ENCODE measurements around the gene GTSE1. TPM values are rescaled to one million over a fixed set of nuclear protein-coding genes. Genes with fewer than 3 reads are reported as not detected.

GTSE1 gene
- total and polyA plus RNA-seq, 4 donors: 0.55 to 1.5 (median 0.91) TPM

DNA sequence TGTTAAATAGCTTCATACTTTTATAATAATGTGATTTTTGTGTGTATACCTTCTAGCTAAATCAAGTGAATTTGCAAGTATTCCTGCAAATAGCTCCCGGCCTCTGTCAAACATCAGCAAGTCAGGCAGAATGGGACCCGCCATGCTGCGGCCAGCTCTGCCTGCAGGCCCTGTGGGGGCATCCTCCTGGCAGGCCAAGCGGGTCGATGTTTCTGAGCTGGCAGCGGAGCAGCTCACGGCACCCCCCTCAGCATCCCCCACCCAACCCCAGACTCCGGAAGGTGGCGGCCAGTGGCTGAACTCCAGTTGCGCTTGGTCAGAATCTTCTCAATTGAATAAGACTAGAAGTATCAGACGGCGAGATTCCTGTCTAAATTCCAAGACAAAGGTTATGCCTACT lies 19.3 kb downstream of the GTSE1 start:
- Histone ChIP-seq H3K36me3 (ENCODE audit: control insufficient read depth in 1 of 2, insufficient read depth in 2 of 2, low read length in 1 of 2) (no peaks in the 10 kb centered on the region), H3K27me3 (ENCODE audit: control insufficient read depth in 1 of 2, insufficient read depth in 2 of 2, low read length in 1 of 2) (no peaks in the 10 kb centered on the region), H3K4me1 (ENCODE audit: control insufficient read depth in 1 of 2, insufficient read depth in 2 of 2, low read length in 2 of 2) (no peaks in the 10 kb centered on the region), H3K27ac (ENCODE audit: low read depth in 1 of 2, low read length in 2 of 2) (no peak overlapping the region), H3K4me3 (ENCODE audit: low read length in 2 of 2) (no peak overlapping the region), H3K9me3 (ENCODE audit: control insufficient read depth, low read length) (no peaks in the 10 kb centered on the region)
- intact Hi-C loops (cut with DNase I): loop anchor here (2.0 to 5.0 kb wide), 2 partner anchors 193 to 314 kb away; no protein-coding TSS in a partner anchor
- 92 to 96% methylated on average over 12 of the region's 12 CpGs for WGBS, 2 donors
- ATAC-seq (ENCODE audit: low FRiP score) (no peak), DNase-seq (peak; percentile 42 to 55)

DNA sequence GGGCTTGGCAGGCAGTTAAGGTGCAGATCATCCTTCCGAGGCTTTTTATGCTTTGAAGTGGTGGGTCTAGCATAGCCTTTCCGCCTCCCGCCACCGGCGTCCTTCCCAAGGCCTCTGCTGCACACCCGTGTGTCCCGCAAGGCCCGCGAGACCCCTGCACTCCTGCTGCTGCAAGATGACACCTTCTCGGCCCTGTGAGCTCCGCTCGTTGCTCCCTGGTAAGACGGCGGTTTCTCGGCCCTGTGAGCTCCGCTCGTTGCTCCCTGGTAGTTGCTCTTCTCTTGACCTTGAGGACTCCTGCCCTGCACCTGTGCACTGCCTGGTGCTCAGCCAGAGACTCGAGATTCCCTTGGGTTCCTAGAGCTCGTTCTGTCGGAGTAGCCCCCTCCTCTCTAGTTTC lies 21.0 kb downstream of the GTSE1 start:
- no peak for ATAC-seq (ENCODE audit: low FRiP score)
- H3K27me3 ChIP-seq (ENCODE audit: control insufficient read depth in 1 of 2, insufficient read depth in 2 of 2, low read length in 1 of 2): no peaks in the 10 kb centered on the region
- no peaks in the 10 kb centered on the region for H3K9me3 ChIP-seq (ENCODE audit: control insufficient read depth, low read length)
- peak in 1 of 2 donors; percentile 63 for DNase-seq
- H3K36me3 ChIP-seq (ENCODE audit: control insufficient read depth in 1 of 2, insufficient read depth in 2 of 2, low read length in 1 of 2): no peaks in the 10 kb centered on the region
- H3K4me1 ChIP-seq (ENCODE audit: control insufficient read depth in 1 of 2, insufficient read depth in 2 of 2, low read length in 2 of 2): no peaks in the 10 kb centered on the region
- intact Hi-C loops (cut with DNase I): loop anchor here in 1 of 2 donors (5.0 kb wide), 1 partner anchor 315 kb away; no protein-coding TSS in a partner anchor
- 90 to 95% methylated on average over 20 of the region's 20 CpGs for WGBS, 2 donors
- H3K4me3 ChIP-seq (ENCODE audit: low read length in 2 of 2): no peak overlapping the region
- no peak overlapping the region for H3K27ac ChIP-seq (ENCODE audit: low read depth in 1 of 2, low read length in 2 of 2)

GRCh38 chr22:46318576-46318975 lies 21.9 kb downstream of the GTSE1 start:
- H3K4me1 ChIP-seq (ENCODE audit: control insufficient read depth in 1 of 2, insufficient read depth in 2 of 2, low read length in 2 of 2): no peaks in the 10 kb centered on the region
- intact Hi-C loops (cut with DNase I): loop anchor here in 1 of 2 donors (5.0 kb wide), 1 partner anchor 316 kb away; no protein-coding TSS in a partner anchor

DNA sequence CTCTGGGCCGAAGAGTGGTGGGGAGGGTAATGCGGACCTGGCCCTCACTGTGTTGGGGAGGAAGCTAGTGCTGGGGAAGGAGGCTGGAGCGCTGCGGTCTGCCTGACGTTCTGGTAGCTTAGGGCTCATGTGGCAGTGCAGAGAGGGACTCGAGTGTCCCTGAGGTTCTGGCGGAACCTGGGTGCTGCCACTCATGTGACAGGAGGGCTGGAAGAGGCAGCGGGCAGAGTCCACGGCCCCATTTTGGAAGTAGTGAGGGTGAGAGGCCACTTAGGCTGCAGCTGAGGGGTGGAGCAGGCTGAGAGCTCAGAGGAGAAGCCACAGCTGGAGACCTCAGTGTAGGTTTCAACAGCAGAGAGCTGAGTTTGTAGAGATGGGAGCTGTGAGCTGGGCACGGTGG lies 22.6 kb downstream of the GTSE1 start:
- Histone ChIP-seq H3K9me3 (ENCODE audit: control insufficient read depth, low read length) (no peaks in the 10 kb centered on the region), H3K36me3 (ENCODE audit: control insufficient read depth in 1 of 2, insufficient read depth in 2 of 2, low read length in 1 of 2) (no peaks in the 10 kb centered on the region), H3K27me3 (ENCODE audit: control insufficient read depth in 1 of 2, insufficient read depth in 2 of 2, low read length in 1 of 2) (no peaks in the 10 kb centered on the region), H3K4me3 (ENCODE audit: low read length in 2 of 2) (no peak overlapping the region), H3K27ac (ENCODE audit: low read depth in 1 of 2, low read length in 2 of 2) (no peak overlapping the region), H3K4me1 (ENCODE audit: control insufficient read depth in 1 of 2, insufficient read depth in 2 of 2, low read length in 2 of 2) (no peaks in the 10 kb centered on the region)
- intact Hi-C loops (cut with DNase I): loop anchor here in 1 of 2 donors (5.0 kb wide), 1 partner anchor 317 kb away; no protein-coding TSS in a partner anchor
- DNase-seq: peak in 1 of 2 donors; percentile 41
- 97% methylated on average over 10 of the region's 10 CpGs for WGBS, 2 donors
- no peak for ATAC-seq (ENCODE audit: low FRiP score)

More at GRCh38 chr22:46318576-46318975, 21.9 kb downstream of the GTSE1 start:
- peak in 1 of 2 donors; percentile 65 for DNase-seq
- Histone ChIP-seq H3K36me3 (ENCODE audit: control insufficient read depth in 1 of 2, insufficient read depth in 2 of 2, low read length in 1 of 2) (no peaks in the 10 kb centered on the region), H3K4me3 (ENCODE audit: low read length in 2 of 2) (no peak overlapping the region), H3K9me3 (ENCODE audit: control insufficient read depth, low read length) (no peaks in the 10 kb centered on the region), H3K27ac (ENCODE audit: low read depth in 1 of 2, low read length in 2 of 2) (no peak overlapping the region), H3K27me3 (ENCODE audit: control insufficient read depth in 1 of 2, insufficient read depth in 2 of 2, low read length in 1 of 2) (no peaks in the 10 kb centered on the region)
- ATAC-seq (ENCODE audit: low FRiP score): no peak
- 93 to 98% methylated on average over 15 of the region's 15 CpGs for WGBS, 2 donors

GRCh38 chr22:46320166-46320710 lies 23.6 kb downstream of the GTSE1 start:
- Histone ChIP-seq H3K27ac (ENCODE audit: low read depth in 1 of 2, low read length in 2 of 2) (no peak overlapping the region), H3K36me3 (ENCODE audit: control insufficient read depth in 1 of 2, insufficient read depth in 2 of 2, low read length in 1 of 2) (no peaks in the 10 kb centered on the region), H3K4me1 (ENCODE audit: control insufficient read depth in 1 of 2, insufficient read depth in 2 of 2, low read length in 2 of 2) (no peaks in the 10 kb centered on the region), H3K4me3 (ENCODE audit: low read length in 2 of 2) (no peak overlapping the region), H3K27me3 (ENCODE audit: control insufficient read depth in 1 of 2, insufficient read depth in 2 of 2, low read length in 1 of 2) (no peaks in the 10 kb centered on the region), H3K9me3 (ENCODE audit: control insufficient read depth, low read length) (no peaks in the 10 kb centered on the region)
- ATAC-seq (ENCODE audit: low FRiP score) (no peak), DNase-seq (peak in 1 of 2 donors; percentile 51)
- intact Hi-C loops (cut with DNase I): no loop called here
- 84 to 89% methylated on average over 14 of the region's 14 CpGs for WGBS, 2 donors

GRCh38 chr22:46320716-46321386 lies 24.2 kb downstream of the GTSE1 start:
- ATAC-seq (ENCODE audit: low FRiP score) (no peak), DNase-seq (peak in 1 of 2 donors; percentile 62)
- no peaks in the 10 kb centered on the region for H3K9me3 ChIP-seq (ENCODE audit: control insufficient read depth, low read length)
- H3K27me3 ChIP-seq (ENCODE audit: control insufficient read depth in 1 of 2, insufficient read depth in 2 of 2, low read length in 1 of 2): no peaks in the 10 kb centered on the region
- no peak overlapping the region for H3K4me3 ChIP-seq (ENCODE audit: low read length in 2 of 2)
- intact Hi-C loops (cut with DNase I): no loop called here
- H3K36me3 ChIP-seq (ENCODE audit: control insufficient read depth in 1 of 2, insufficient read depth in 2 of 2, low read length in 1 of 2): no peaks in the 10 kb centered on the region
- no peak overlapping the region for H3K27ac ChIP-seq (ENCODE audit: low read depth in 1 of 2, low read length in 2 of 2)
- H3K4me1 ChIP-seq (ENCODE audit: control insufficient read depth in 1 of 2, insufficient read depth in 2 of 2, low read length in 2 of 2): no peaks in the 10 kb centered on the region
- 95% methylated on average over 20 of the region's 20 CpGs for WGBS, 2 donors

- DNase-seq (peak; percentile 28 to 59), ATAC-seq (ENCODE audit: low FRiP score) (no peak)
- no peak overlapping the region for H3K4me3 ChIP-seq (ENCODE audit: low read length in 2 of 2)
- H3K9me3 ChIP-seq (ENCODE audit: control insufficient read depth, low read length): no peaks in the 10 kb centered on the region
- no peaks in the 10 kb centered on the region for H3K27me3 ChIP-seq (ENCODE audit: control insufficient read depth in 1 of 2, insufficient read depth in 2 of 2, low read length in 1 of 2)
- H3K36me3 ChIP-seq (ENCODE audit: control insufficient read depth in 1 of 2, insufficient read depth in 2 of 2, low read length in 1 of 2): no peaks in the 10 kb centered on the region
- WGBS, 2 donors: 94 to 96% methylated on average over 15 of the region's 15 CpGs
- no peak overlapping the region for H3K27ac ChIP-seq (ENCODE audit: low read depth in 1 of 2, low read length in 2 of 2)
- no peaks in the 10 kb centered on the region for H3K4me1 ChIP-seq (ENCODE audit: control insufficient read depth in 1 of 2, insufficient read depth in 2 of 2, low read length in 2 of 2)
- intact Hi-C loops (cut with DNase I): no loop called here
Observed at GRCh38 chr22:46322711-46323110, 26.0 kb downstream of the GTSE1 start.

DNA sequence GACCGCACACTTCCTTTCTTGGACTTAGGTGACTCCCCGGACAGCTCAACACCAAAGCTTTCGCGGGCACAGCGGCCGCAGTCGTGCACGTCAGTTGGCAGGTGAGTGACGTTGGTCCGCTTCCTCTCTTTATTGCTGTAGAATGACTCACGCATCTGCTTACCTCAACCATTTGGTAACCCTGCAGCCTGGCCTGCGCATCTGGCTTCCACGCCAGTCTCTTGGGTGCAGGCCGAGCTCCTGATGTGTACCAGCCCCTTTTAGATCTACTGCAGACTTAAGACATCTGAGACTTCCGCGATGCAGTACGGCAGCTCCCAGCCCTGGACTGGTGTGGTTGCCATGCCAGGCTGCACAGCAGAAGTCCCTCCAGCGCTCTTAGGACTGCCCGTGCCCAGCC lies 26.5 kb downstream of the GTSE1 start:
- Histone ChIP-seq H3K4me1 (ENCODE audit: control insufficient read depth in 1 of 2, insufficient read depth in 2 of 2, low read length in 2 of 2) (no peaks in the 10 kb centered on the region), H3K36me3 (ENCODE audit: control insufficient read depth in 1 of 2, insufficient read depth in 2 of 2, low read length in 1 of 2) (no peaks in the 10 kb centered on the region), H3K27ac (ENCODE audit: low read depth in 1 of 2, low read length in 2 of 2) (no peak overlapping the region), H3K4me3 (ENCODE audit: low read length in 2 of 2) (no peak overlapping the region), H3K27me3 (ENCODE audit: control insufficient read depth in 1 of 2, insufficient read depth in 2 of 2, low read length in 1 of 2) (no peaks in the 10 kb centered on the region), H3K9me3 (ENCODE audit: control insufficient read depth, low read length) (no peaks in the 10 kb centered on the region)
- intact Hi-C loops (cut with DNase I): no loop called here
- 97 to 98% methylated on average over 19 of the region's 19 CpGs for WGBS, 2 donors
- ATAC-seq (ENCODE audit: low FRiP score): no peak
- peak; percentile 35 to 61 for DNase-seq
